Measurements from ENCODE around the gene BAIAP2L2. TPM values are rescaled to one million over a fixed set of nuclear protein-coding genes. Genes with fewer than 3 reads are reported as not detected.

Gene BAIAP2L2
- total RNA-seq, 1 experiment from 2014 or later = 51.2 TPM

GRCh38 chr22:38051261-38051660 lies 59.2 kb downstream of the BAIAP2L2 start:
- Mint-ChIP-seq H3K36me3 (ENCODE audit: insufficient read depth, unreplicated experiment) (peaks cover 8% of the 10 kb centered on the region), H3K4me1 (ENCODE audit: low read depth, unreplicated experiment) (peaks cover 11% of the 10 kb centered on the region), H3K27ac (ENCODE audit: unreplicated experiment) (no peak overlapping the region), H3K4me3 (ENCODE audit: low read depth, unreplicated experiment) (no peak overlapping the region), H3K9me3 (ENCODE audit: low read depth, unreplicated experiment) (no peaks in the 10 kb centered on the region), H3K27me3 (ENCODE audit: unreplicated experiment) (peaks cover 14% of the 10 kb centered on the region)
- no peak for TF ChIP-seq CTCF (IDR thresholded peaks at IDR 0.05; ENCODE audit: unreplicated experiment)
- DNase-seq = no peak
- BruUV-seq (replicated peaks) = no TSS peak
- intact Hi-C loops (cut with micrococcal nuclease; ENCODE audit: unreplicated experiment) = loop anchor here (5.0 to 10.0 kb wide), 3 partner anchors 264 to 521 kb away; partner anchors contain the start of genes CSNK1E and DMC1
- CTCF ChIA-PET = no interaction called here

- Mint-ChIP-seq H3K27ac (ENCODE audit: unreplicated experiment) (no peak overlapping the region), H3K4me3 (ENCODE audit: low read depth, unreplicated experiment) (no peak overlapping the region), H3K36me3 (ENCODE audit: insufficient read depth, unreplicated experiment) (peaks cover 3% of the 10 kb centered on the region), H3K27me3 (ENCODE audit: unreplicated experiment) (peaks cover 19% of the 10 kb centered on the region), H3K4me1 (ENCODE audit: low read depth, unreplicated experiment) (peaks cover 11% of the 10 kb centered on the region), H3K9me3 (ENCODE audit: low read depth, unreplicated experiment) (no peaks in the 10 kb centered on the region)
- no peak for DNase-seq
- CTCF ChIA-PET = no interaction called here
- intact Hi-C loops (cut with micrococcal nuclease; ENCODE audit: unreplicated experiment) = loop anchor here (5.0 to 10.0 kb wide), 3 partner anchors 264 to 522 kb away; partner anchors contain the start of genes CSNK1E and DMC1
- BruUV-seq (replicated peaks) = no TSS peak
- TF ChIP-seq CTCF (IDR thresholded peaks at IDR 0.05; ENCODE audit: unreplicated experiment) = no peak
Measured at GRCh38 chr22:38050720-38051119, 59.8 kb downstream of the BAIAP2L2 start.

GRCh38 chr22:38049812-38050619 lies 60.5 kb downstream of the BAIAP2L2 start:
- H3K9me3 Mint-ChIP-seq (ENCODE audit: low read depth, unreplicated experiment) = no peaks in the 10 kb centered on the region
- no peak overlapping the region for H3K27ac Mint-ChIP-seq (ENCODE audit: unreplicated experiment)
- no peak for DNase-seq
- TF ChIP-seq CTCF (IDR thresholded peaks at IDR 0.05; ENCODE audit: unreplicated experiment) = no peak
- CTCF ChIA-PET = interaction anchor here (0.5 to 1.1 kb wide), 4 partner anchors 15 to 51 kb away, joined by 3 to 4 read pairs (median 4); no protein-coding TSS in a partner anchor
- no peak overlapping the region for H3K4me3 Mint-ChIP-seq (ENCODE audit: low read depth, unreplicated experiment)
- intact Hi-C loops (cut with micrococcal nuclease; ENCODE audit: unreplicated experiment) = loop anchor here (5.0 to 10.0 kb wide), 3 partner anchors 265 to 522 kb away; partner anchors contain the start of genes CSNK1E and DMC1
- H3K27me3 Mint-ChIP-seq (ENCODE audit: unreplicated experiment) = peaks cover 24% of the 10 kb centered on the region
- H3K36me3 Mint-ChIP-seq (ENCODE audit: insufficient read depth, unreplicated experiment) = peaks cover 3% of the 10 kb centered on the region
- H3K4me1 Mint-ChIP-seq (ENCODE audit: low read depth, unreplicated experiment) = peaks cover 11% of the 10 kb centered on the region
- BruUV-seq (replicated peaks) = no TSS peak

GRCh38 chr22:38046070-38046748 lies 64.3 kb downstream of the BAIAP2L2 start:
- H3K4me1 Mint-ChIP-seq (ENCODE audit: low read depth, unreplicated experiment) = no peaks in the 10 kb centered on the region
- no peak for DNase-seq
- CTCF ChIA-PET = interaction anchor here (0.5 to 0.6 kb wide), 2 partner anchors 89 to 340 kb away, joined by 4 read pairs; no protein-coding TSS in a partner anchor
- H3K9me3 Mint-ChIP-seq (ENCODE audit: low read depth, unreplicated experiment) = no peaks in the 10 kb centered on the region
- peaks cover 32% of the 10 kb centered on the region for H3K27me3 Mint-ChIP-seq (ENCODE audit: unreplicated experiment)
- H3K4me3 Mint-ChIP-seq (ENCODE audit: low read depth, unreplicated experiment) = no peak overlapping the region
- BruUV-seq (replicated peaks) = no TSS peak
- intact Hi-C loops (cut with micrococcal nuclease; ENCODE audit: unreplicated experiment) = no loop called here
- H3K27ac Mint-ChIP-seq (ENCODE audit: unreplicated experiment) = no peak overlapping the region
- H3K36me3 Mint-ChIP-seq (ENCODE audit: insufficient read depth, unreplicated experiment) = peaks cover 3% of the 10 kb centered on the region
- no peak for TF ChIP-seq CTCF (IDR thresholded peaks at IDR 0.05; ENCODE audit: unreplicated experiment)
